ENCODE results near the gene DPP6. TPM values are rescaled to one million over a fixed set of nuclear protein-coding genes. Genes with fewer than 3 reads are reported as not detected.

Gene DPP6
- total RNA-seq, 4 donors from 2014 or later: 1.8 to 33.7 (median 6.4) TPM

DNA sequence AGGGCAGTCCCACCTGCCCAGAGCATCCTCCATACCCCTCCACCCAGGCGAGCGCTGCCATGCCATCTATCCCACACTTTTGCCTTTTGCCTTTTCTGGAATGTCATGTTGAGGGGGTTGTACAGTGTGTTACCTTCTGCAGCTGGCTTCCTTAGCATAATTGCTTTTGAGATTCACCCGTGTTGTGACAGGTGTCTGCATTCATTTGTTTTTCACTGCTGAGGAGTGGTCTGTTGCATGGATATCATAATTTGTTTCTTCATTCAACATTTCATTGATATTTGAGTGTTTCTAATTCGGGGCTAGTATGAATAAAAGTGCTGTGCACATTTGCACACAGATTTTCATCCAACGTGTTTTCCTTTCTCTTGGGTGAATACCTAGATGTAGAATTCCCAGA lies 596.8 kb downstream of the DPP6 start:
- DNase-seq: no peak
- TF ChIP-seq POLR2AphosphoS5 (IDR thresholded peaks at IDR 0.05) (no peak), POLR2A (IDR thresholded peaks at IDR 0.05) (no peak), CTCF (IDR thresholded peaks at IDR 0.05) (no peak), EP300 (IDR thresholded peaks at IDR 0.05; ENCODE audit: low read depth) (no peak)
- H3K27ac ChIP-seq: no peak overlapping the region
- H3K9me3 ChIP-seq: no peaks in the 10 kb centered on the region
- H3K27me3 ChIP-seq: no peaks in the 10 kb centered on the region
- 75 to 80% methylated on average over 5 of the region's 5 CpGs for WGBS, 2 donors (ENCODE audit: low coverage in 1 of 2)
- no peaks in the 10 kb centered on the region for H3K4me1 ChIP-seq
- in situ Hi-C loops (cut with MboI; ENCODE audit: low pct_ligation_motif_present in 1 of 4, low pct_unique_long_range_greater_than_20kb in 1 of 4, low sequenced_read_pairs in 3 of 4) (no loop called here), intact Hi-C loops (cut with DNase I; ENCODE audit: low total_unique reads) (no loop called here)
- no peak overlapping the region for H3K4me3 ChIP-seq
- no peaks in the 10 kb centered on the region for H3K36me3 ChIP-seq

DNA sequence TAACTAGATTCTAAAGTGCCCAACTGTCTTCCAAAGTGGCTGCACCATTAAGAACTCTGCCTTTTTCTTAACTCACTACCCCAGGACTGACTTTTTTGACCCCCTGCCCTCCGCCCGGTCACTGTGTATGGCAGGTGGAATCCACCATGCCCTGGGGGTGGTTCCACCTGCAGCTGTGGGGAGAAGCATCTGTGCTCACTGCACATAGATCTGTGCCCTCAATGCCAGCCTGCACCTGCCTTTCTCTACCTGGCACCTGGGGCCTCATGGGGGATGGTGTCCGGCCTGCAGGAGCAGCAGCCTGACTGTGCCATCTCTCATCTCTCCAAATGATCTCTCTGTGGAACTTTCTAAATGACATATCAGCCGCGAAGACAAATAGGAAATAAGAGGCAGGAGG lies 597.2 kb downstream of the DPP6 start:
- Histone ChIP-seq H3K9me3 (no peaks in the 10 kb centered on the region), H3K4me3 (no peak overlapping the region), H3K27me3 (no peaks in the 10 kb centered on the region), H3K36me3 (no peaks in the 10 kb centered on the region), H3K4me1 (no peaks in the 10 kb centered on the region), H3K27ac (no peak overlapping the region)
- WGBS, 2 donors (ENCODE audit: low coverage in 1 of 2): 90 to 100% methylated on average over 2 to 5 of the region's 5 CpGs
- no peak for DNase-seq
- TF ChIP-seq EP300 (IDR thresholded peaks at IDR 0.05; ENCODE audit: low read depth) (no peak), POLR2AphosphoS5 (IDR thresholded peaks at IDR 0.05) (no peak), POLR2A (IDR thresholded peaks at IDR 0.05) (no peak), CTCF (IDR thresholded peaks at IDR 0.05) (no peak)
- intact Hi-C loops (cut with DNase I; ENCODE audit: low total_unique reads): no loop called here
- in situ Hi-C loops (cut with MboI; ENCODE audit: low pct_ligation_motif_present in 1 of 4, low pct_unique_long_range_greater_than_20kb in 1 of 4, low sequenced_read_pairs in 3 of 4): no loop called here

DNA sequence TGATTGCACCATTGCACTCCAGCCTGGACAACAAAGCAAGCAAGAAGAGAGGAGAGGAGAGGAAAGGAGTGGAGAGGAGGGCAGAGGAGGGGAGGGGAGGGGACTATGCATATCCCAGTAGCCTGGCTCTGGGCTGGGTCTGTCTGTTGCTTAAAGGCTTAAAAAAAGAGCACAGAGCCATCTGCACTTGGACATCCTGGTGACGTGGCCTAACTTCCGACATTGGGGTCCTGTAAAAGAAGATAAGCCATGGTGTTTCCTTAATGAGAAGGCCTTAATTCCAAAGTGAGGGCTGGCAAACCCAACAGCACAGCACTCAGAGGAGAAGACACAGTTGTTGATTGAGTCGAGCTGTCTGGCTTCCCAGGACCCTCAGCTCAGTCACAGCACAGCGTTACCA lies 598.1 kb downstream of the DPP6 start:
- DNase-seq: no peak
- intact Hi-C loops (cut with DNase I; ENCODE audit: low total_unique reads): no loop called here
- no peak overlapping the region for H3K27ac ChIP-seq
- H3K9me3 ChIP-seq: no peaks in the 10 kb centered on the region
- 81% methylated on average over 4 of the region's 4 CpGs; no CpG with 5 or more reads in 1 of the 2 donors for whole genome bisulfite sequencing, 2 donors (ENCODE audit: low coverage in 1 of 2)
- in situ Hi-C loops (cut with MboI; ENCODE audit: low pct_ligation_motif_present in 1 of 4, low pct_unique_long_range_greater_than_20kb in 1 of 4, low sequenced_read_pairs in 3 of 4): no loop called here
- no peaks in the 10 kb centered on the region for H3K4me1 ChIP-seq
- no peak overlapping the region for H3K4me3 ChIP-seq
- no peaks in the 10 kb centered on the region for H3K36me3 ChIP-seq
- no peak for TF ChIP-seq CTCF (IDR thresholded peaks at IDR 0.05)
- no peak for TF ChIP-seq POLR2AphosphoS5 (IDR thresholded peaks at IDR 0.05)
- TF ChIP-seq POLR2A (IDR thresholded peaks at IDR 0.05): no peak
- no peak for TF ChIP-seq EP300 (IDR thresholded peaks at IDR 0.05; ENCODE audit: low read depth)
- H3K27me3 ChIP-seq: no peaks in the 10 kb centered on the region

DNA sequence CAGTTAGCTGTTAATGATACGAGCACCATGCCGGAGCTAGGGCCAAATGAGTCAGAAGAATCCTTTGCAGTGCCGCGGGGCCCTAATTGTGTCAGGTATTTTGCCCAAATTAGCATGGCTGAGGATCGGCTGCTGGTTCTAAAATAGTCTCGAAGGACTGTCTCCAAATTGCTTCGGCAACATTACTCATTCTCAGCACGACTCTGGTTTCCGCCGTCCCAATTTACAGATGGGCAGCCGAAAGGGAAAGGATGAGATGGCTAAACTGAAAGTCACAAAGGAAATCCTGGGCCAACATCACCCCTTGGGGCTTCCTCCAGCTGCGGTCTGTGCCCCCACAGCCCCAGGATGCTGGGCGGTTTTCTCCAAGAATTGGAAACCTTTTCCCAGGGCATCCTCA lies 599.3 kb downstream of the DPP6 start:
- Histone ChIP-seq H3K27me3 (no peaks in the 10 kb centered on the region), H3K4me1 (no peaks in the 10 kb centered on the region), H3K9me3 (no peaks in the 10 kb centered on the region), H3K27ac (no peak overlapping the region), H3K36me3 (no peaks in the 10 kb centered on the region), H3K4me3 (no peak overlapping the region)
- in situ Hi-C loops (cut with MboI; ENCODE audit: low pct_ligation_motif_present in 1 of 4, low pct_unique_long_range_greater_than_20kb in 1 of 4, low sequenced_read_pairs in 3 of 4) (no loop called here), intact Hi-C loops (cut with DNase I; ENCODE audit: low total_unique reads) (no loop called here)
- no peak for DNase-seq
- WGBS, 2 donors (ENCODE audit: low coverage in 1 of 2): 93% methylated on average over 13 of the region's 13 CpGs; no CpG with 5 or more reads in 1 of the 2 donors
- TF ChIP-seq POLR2A (IDR thresholded peaks at IDR 0.05): no peak
- TF ChIP-seq CTCF (IDR thresholded peaks at IDR 0.05): no peak
- TF ChIP-seq EP300 (IDR thresholded peaks at IDR 0.05; ENCODE audit: low read depth): no peak
- TF ChIP-seq POLR2AphosphoS5 (IDR thresholded peaks at IDR 0.05): no peak

All from transverse colon (tissue), 4 donors.